B cell (primary cell): Measurements from ENCODE around the gene ZMYM2.

Experiments
- EZH2 ChIP-seq: IDR thresholded peaks from 2 replicates; pipeline ENCODE4 v1.6.1; 2012; ENCODE audit warnings: borderline replicate concordance, low read depth, mild to moderate bottlenecking, moderate library complexity, low read length; ENCODE audit not compliant: insufficient read depth, poor library complexity, severe bottlenecking
- TF ChIP-seq, protein P1 (sequence below): fragments of 200-600 bp; IDR thresholded peaks from one replicate; pipeline ENCODE4 v1.8.0; 2022; ENCODE audit warnings: antibody characterized with exemption, mild to moderate bottlenecking

DNA sequence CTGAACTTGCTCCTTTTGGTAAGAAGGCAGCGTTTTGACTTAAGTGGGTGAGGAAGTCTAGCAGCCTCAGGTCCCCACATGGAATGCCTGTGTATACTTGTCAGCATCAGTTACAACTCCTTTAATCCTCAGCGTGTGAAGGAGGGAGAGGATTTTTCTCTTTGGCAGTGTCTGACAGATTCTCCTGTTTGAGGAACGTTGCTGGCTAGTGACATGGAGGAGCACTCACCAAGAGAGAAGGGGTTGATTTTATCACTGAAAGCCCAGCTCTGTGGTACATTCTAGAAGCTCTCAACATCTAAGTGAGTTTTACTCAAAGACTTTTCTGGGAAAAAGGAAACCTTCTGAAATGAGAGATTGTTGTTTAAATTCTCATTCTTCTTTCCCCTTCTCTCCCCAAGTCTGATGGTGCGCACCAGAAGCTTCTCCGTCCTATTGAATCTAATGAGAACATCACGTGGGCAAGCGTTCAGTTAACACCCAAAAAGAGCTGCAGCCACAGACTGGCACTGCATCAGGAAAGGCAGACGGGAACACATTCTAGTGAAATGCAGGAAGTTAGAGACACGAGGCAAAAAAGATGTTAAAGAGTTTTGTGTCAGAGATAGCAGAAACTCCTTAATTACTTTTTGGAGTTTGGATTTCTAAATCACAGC lies 144.1 kb downstream of the ZMYM2 start:
- TF ChIP-seq, protein P1, sequence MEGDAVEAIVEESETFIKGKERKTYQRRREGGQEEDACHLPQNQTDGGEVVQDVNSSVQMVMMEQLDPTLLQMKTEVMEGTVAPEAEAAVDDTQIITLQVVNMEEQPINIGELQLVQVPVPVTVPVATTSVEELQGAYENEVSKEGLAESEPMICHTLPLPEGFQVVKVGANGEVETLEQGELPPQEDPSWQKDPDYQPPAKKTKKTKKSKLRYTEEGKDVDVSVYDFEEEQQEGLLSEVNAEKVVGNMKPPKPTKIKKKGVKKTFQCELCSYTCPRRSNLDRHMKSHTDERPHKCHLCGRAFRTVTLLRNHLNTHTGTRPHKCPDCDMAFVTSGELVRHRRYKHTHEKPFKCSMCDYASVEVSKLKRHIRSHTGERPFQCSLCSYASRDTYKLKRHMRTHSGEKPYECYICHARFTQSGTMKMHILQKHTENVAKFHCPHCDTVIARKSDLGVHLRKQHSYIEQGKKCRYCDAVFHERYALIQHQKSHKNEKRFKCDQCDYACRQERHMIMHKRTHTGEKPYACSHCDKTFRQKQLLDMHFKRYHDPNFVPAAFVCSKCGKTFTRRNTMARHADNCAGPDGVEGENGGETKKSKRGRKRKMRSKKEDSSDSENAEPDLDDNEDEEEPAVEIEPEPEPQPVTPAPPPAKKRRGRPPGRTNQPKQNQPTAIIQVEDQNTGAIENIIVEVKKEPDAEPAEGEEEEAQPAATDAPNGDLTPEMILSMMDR, result no peak
- no peak for TF ChIP-seq EZH2
